Adipocyte (in vitro differentiated cells): ENCODE measurements around the gene SPATA24.

Source experiments
- DNase-seq: peaks from one replicate; pipeline ENCODE4 v3.0.0-alpha.2; 2015; ENCODE audit warnings: low read depth
- H3K27me3 ChIP-seq: replicated peaks from 2 replicates; pipeline ENCODE4 v1.7.0; 2013; ENCODE audit warnings: mild to moderate bottlenecking, low read length, moderate library complexity; ENCODE audit not compliant: control insufficient read depth, insufficient read depth
- H3K36me3 ChIP-seq: 2 replicates; pipeline ENCODE4 v1.7.0; 2013; ENCODE audit warnings: low read length, mild to moderate bottlenecking, moderate library complexity; ENCODE audit not compliant: control insufficient read depth, insufficient read depth, severe bottlenecking
- H3K4me1 ChIP-seq: 2 replicates; pipeline ENCODE4 v1.7.0; 2013; ENCODE audit warnings: mild to moderate bottlenecking, low read length, moderate library complexity; ENCODE audit not compliant: control insufficient read depth, insufficient read depth
- H3K4me3 ChIP-seq: 2 replicates; pipeline ENCODE4 v1.7.0; 2013; ENCODE audit warnings: mild to moderate bottlenecking, low read length, moderate library complexity
- H3K9ac ChIP-seq: 2 replicates; pipeline ENCODE4 v1.7.0; 2013; ENCODE audit warnings: mild to moderate bottlenecking, low read length, moderate library complexity
- H3K9me3 ChIP-seq: 2 replicates; pipeline ENCODE4 v1.7.0; 2013; ENCODE audit warnings: mild to moderate bottlenecking, low read length, moderate library complexity; ENCODE audit not compliant: control insufficient read depth

SPATA24 gene

GRCh38 chr5:139403418-139403786, 487 bp downstream of the SPATA24 start:
- Histone ChIP-seq H3K4me3 (peak overlapping the region; percentile 80), H3K4me1 (peaks cover 7% of the 10 kb centered on the region), H3K9me3 (no peaks in the 10 kb centered on the region), H3K27me3 (no peaks in the 10 kb centered on the region), H3K9ac (peak overlapping the region; percentile 81), H3K36me3 (no peaks in the 10 kb centered on the region)
- no peak for DNase-seq

- Histone ChIP-seq H3K27me3 (no peaks in the 10 kb centered on the region), H3K36me3 (no peaks in the 10 kb centered on the region), H3K4me1 (peaks cover 7% of the 10 kb centered on the region), H3K4me3 (no peak overlapping the region), H3K9me3 (no peaks in the 10 kb centered on the region), H3K9ac (no peak overlapping the region)
- DNase-seq, result no peak
Measured at GRCh38 chr5:139402561-139403158, 1.2 kb downstream of the SPATA24 start.

- Histone ChIP-seq H3K27me3 (no peaks in the 10 kb centered on the region), H3K4me3 (no peak overlapping the region)
Measured at GRCh38 chr5:139401546-139401945, 2.3 kb downstream of the SPATA24 start.

GRCh38 chr5:139399501-139400121, 4.3 kb downstream of the SPATA24 start:
- no peaks in the 10 kb centered on the region for H3K27me3 ChIP-seq
- no peak overlapping the region for H3K9ac ChIP-seq
- no peaks in the 10 kb centered on the region for H3K36me3 ChIP-seq
- H3K4me1 ChIP-seq, result peaks cover 7% of the 10 kb centered on the region
- DNase-seq, result no peak
- no peak overlapping the region for H3K4me3 ChIP-seq
- H3K9me3 ChIP-seq, result no peaks in the 10 kb centered on the region

More at GRCh38 chr5:139401546-139401945, 2.3 kb downstream of the SPATA24 start:
- H3K9me3 ChIP-seq, result no peaks in the 10 kb centered on the region
- no peak overlapping the region for H3K9ac ChIP-seq
- H3K4me1 ChIP-seq, result peaks cover 7% of the 10 kb centered on the region
- no peaks in the 10 kb centered on the region for H3K36me3 ChIP-seq
- no peak for DNase-seq

- H3K9ac ChIP-seq, result no peak overlapping the region
- no peak for DNase-seq
- H3K9me3 ChIP-seq, result no peaks in the 10 kb centered on the region
- peaks cover 4% of the 10 kb centered on the region for H3K4me1 ChIP-seq
- peaks cover 11% of the 10 kb centered on the region for H3K27me3 ChIP-seq
- no peak overlapping the region for H3K4me3 ChIP-seq
- H3K36me3 ChIP-seq, result no peaks in the 10 kb centered on the region
Measured at GRCh38 chr5:139397921-139398320, 6.0 kb downstream of the SPATA24 start.

- no peak overlapping the region for H3K9ac ChIP-seq
- peaks cover 3% of the 10 kb centered on the region for H3K4me1 ChIP-seq
- no peak overlapping the region for H3K4me3 ChIP-seq
- DNase-seq, result no peak
- no peaks in the 10 kb centered on the region for H3K9me3 ChIP-seq
- H3K27me3 ChIP-seq, result peaks cover 12% of the 10 kb centered on the region
- H3K36me3 ChIP-seq, result no peaks in the 10 kb centered on the region
Measured at GRCh38 chr5:139396691-139397090, 7.2 kb downstream of the SPATA24 start.

- no peaks in the 10 kb centered on the region for H3K9me3 ChIP-seq
- no peak overlapping the region for H3K4me3 ChIP-seq
- no peak overlapping the region for H3K9ac ChIP-seq
- DNase-seq, result no peak
- peaks cover 9% of the 10 kb centered on the region for H3K4me1 ChIP-seq
- no peaks in the 10 kb centered on the region for H3K36me3 ChIP-seq
- H3K27me3 ChIP-seq, result peaks cover 12% of the 10 kb centered on the region
Measured at GRCh38 chr5:139395844-139396640, 7.8 kb downstream of the SPATA24 start.

- Histone ChIP-seq H3K27me3 (peaks cover 12% of the 10 kb centered on the region), H3K4me3 (peak within 1 kb of the TSS; percentile 71), H3K9me3 (no peaks in the 10 kb centered on the region), H3K9ac (peak within 1 kb of the TSS; percentile 46), H3K4me1 (peaks cover 10% of the 10 kb centered on the region), H3K36me3 (no peaks in the 10 kb centered on the region)
- no peak for DNase-seq
Measured at GRCh38 chr5:139394654-139395566, 9.0 kb downstream of the SPATA24 start, which contains the start of gene PROB1. Gene PROB1, minus strand, starts transcription at chr5:139395104. Its CDS starts 23 bp downstream, at chr5:139395081.

GRCh38 chr5:139394123-139394653, 9.7 kb downstream of the SPATA24 start:
- Histone ChIP-seq H3K36me3 (no peaks in the 10 kb centered on the region), H3K9me3 (no peaks in the 10 kb centered on the region), H3K4me3 (peak overlapping the region; percentile 71), H3K27me3 (peaks cover 12% of the 10 kb centered on the region), H3K4me1 (peaks cover 10% of the 10 kb centered on the region), H3K9ac (peak overlapping the region; percentile 46)
- DNase-seq, result peak; percentile 54

GRCh38 chr5:139393497-139394122, 10.3 kb downstream of the SPATA24 start:
- H3K27me3 ChIP-seq, result peaks cover 12% of the 10 kb centered on the region
- peak overlapping the region; percentile 46 for H3K9ac ChIP-seq
- no peaks in the 10 kb centered on the region for H3K9me3 ChIP-seq
- H3K36me3 ChIP-seq, result no peaks in the 10 kb centered on the region
- H3K4me3 ChIP-seq, result peak overlapping the region; percentile 71
- DNase-seq, result no peak
- H3K4me1 ChIP-seq, result peaks cover 10% of the 10 kb centered on the region
